ENCODE results near the gene SMURF1.

DNA sequence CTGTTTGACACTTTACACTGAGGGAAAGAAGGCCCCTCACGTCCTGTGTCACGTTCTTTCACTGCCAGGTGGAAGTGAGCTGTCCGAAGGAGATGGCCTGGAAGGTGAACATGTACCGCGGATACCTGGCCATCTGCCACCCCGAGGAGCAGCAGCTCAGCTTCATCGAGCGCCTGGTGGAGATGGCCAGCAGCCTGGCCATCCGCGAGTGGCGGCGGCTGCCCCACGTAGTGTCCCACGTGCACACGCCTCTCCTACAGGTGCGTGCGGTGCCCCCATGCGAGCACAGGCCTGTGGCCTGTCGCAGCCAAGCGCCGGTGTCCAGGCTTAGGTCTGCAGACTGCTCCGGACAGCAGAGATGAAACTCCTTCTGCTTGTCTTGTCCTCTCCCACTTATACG, 162.2 kb downstream of the SMURF1 start:
- TF ChIP-seq, protein P1, sequence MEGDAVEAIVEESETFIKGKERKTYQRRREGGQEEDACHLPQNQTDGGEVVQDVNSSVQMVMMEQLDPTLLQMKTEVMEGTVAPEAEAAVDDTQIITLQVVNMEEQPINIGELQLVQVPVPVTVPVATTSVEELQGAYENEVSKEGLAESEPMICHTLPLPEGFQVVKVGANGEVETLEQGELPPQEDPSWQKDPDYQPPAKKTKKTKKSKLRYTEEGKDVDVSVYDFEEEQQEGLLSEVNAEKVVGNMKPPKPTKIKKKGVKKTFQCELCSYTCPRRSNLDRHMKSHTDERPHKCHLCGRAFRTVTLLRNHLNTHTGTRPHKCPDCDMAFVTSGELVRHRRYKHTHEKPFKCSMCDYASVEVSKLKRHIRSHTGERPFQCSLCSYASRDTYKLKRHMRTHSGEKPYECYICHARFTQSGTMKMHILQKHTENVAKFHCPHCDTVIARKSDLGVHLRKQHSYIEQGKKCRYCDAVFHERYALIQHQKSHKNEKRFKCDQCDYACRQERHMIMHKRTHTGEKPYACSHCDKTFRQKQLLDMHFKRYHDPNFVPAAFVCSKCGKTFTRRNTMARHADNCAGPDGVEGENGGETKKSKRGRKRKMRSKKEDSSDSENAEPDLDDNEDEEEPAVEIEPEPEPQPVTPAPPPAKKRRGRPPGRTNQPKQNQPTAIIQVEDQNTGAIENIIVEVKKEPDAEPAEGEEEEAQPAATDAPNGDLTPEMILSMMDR (IDR thresholded peaks at IDR 0.05): no peak
- TF ChIP-seq POLR2A (IDR thresholded peaks at IDR 0.05): no peak
